Measurements from ENCODE around the gene C6orf52. TPM values are rescaled to one million over a fixed set of nuclear protein-coding genes. Genes with fewer than 3 reads are reported as not detected.

Gene C6orf52
- total RNA-seq, 1 donor from 2014 or later, result 3.5 TPM

GRCh38 chr6:10626154-10626741 lies 68.2 kb downstream of the C6orf52 start:
- no peak for DNase-seq (ENCODE audit: low spot score, unreplicated experiment)
- Mint-ChIP-seq H3K27me3 (peaks cover 29% of the 10 kb centered on the region), H3K4me1 (ENCODE audit: low read depth) (no peaks in the 10 kb centered on the region), H3K27ac (no peak overlapping the region), H3K9me3 (ENCODE audit: low read depth) (no peaks in the 10 kb centered on the region), H3K4me3 (ENCODE audit: low read depth) (no peak overlapping the region), H3K36me3 (ENCODE audit: insufficient read depth) (peaks cover 18% of the 10 kb centered on the region)
- TF ChIP-seq CTCF (IDR thresholded peaks at IDR 0.05; ENCODE audit: unreplicated experiment), result no peak

GRCh38 chr6:10624836-10625235 lies 69.6 kb downstream of the C6orf52 start:
- Mint-ChIP-seq H3K27ac (no peak overlapping the region), H3K4me3 (ENCODE audit: low read depth) (no peak overlapping the region), H3K9me3 (ENCODE audit: low read depth) (no peaks in the 10 kb centered on the region), H3K36me3 (ENCODE audit: insufficient read depth) (peaks cover 19% of the 10 kb centered on the region), H3K4me1 (ENCODE audit: low read depth) (no peaks in the 10 kb centered on the region), H3K27me3 (peaks cover 35% of the 10 kb centered on the region)
- no peak for DNase-seq (ENCODE audit: low spot score, unreplicated experiment)
- TF ChIP-seq CTCF (IDR thresholded peaks at IDR 0.05; ENCODE audit: unreplicated experiment), result no peak

GRCh38 chr6:10621847-10622246 lies 72.6 kb downstream of the C6orf52 start:
- H3K36me3 Mint-ChIP-seq (ENCODE audit: insufficient read depth), result peaks cover 17% of the 10 kb centered on the region

More at GRCh38 chr6:10621847-10622246, 72.6 kb downstream of the C6orf52 start:
- Mint-ChIP-seq H3K27me3 (peaks cover 39% of the 10 kb centered on the region), H3K4me1 (ENCODE audit: low read depth) (no peaks in the 10 kb centered on the region), H3K9me3 (ENCODE audit: low read depth) (no peaks in the 10 kb centered on the region), H3K4me3 (ENCODE audit: low read depth) (no peak overlapping the region), H3K27ac (no peak overlapping the region)
- no peak for DNase-seq (ENCODE audit: low spot score, unreplicated experiment)
- no peak for TF ChIP-seq CTCF (IDR thresholded peaks at IDR 0.05; ENCODE audit: unreplicated experiment)

Other genes with a start within 250 kb of the C6orf52 start
- gene GCNT2, start 173.3 kb downstream of the C6orf52 start, total RNA-seq, result 8.2 and 12.3 TPM in 2 replicates
- gene PAK1IP1, start 356 bp upstream of the C6orf52 start, total RNA-seq, result 12.9 and 14.1 TPM in 2 replicates
- 63.2 and 63.6 TPM in 2 replicates for gene TMEM14C, start 28.5 kb upstream of the C6orf52 start, total RNA-seq
- 52.7 and 56.2 TPM in 2 replicates for gene TMEM14B, start 53.2 kb upstream of the C6orf52 start, total RNA-seq
- gene MAK, start 143.9 kb upstream of the C6orf52 start, total RNA-seq, result 1.3 TPM in 2 replicates
- gene GCM2, start 187.4 kb upstream of the C6orf52 start, total RNA-seq, result not detected in 2 replicates
- 11.8 and 16.8 TPM in 2 replicates for gene SYCP2L, start 192.4 kb upstream of the C6orf52 start, total RNA-seq

Measured in progenitor cell of endocrine pancreas (in vitro differentiated cells).